GM19240 (cell line): ENCODE results near the gene ARID4B.

Experiments used
- DNase-seq: peaks from one replicate; pipeline ENCODE4 v3.0.0; 2011; ENCODE audit warnings: low spot score; ENCODE audit not compliant: insufficient read length

ARID4B gene

GRCh38 chr1:235128456-235129328 lies 199.3 kb downstream of the ARID4B start, which contains the start of gene TOMM20:
TOMM20 (minus strand) TSS chr1:235128837; CDS start chr1:235128715, 122 bp downstream.
- peak; percentile 90 for DNase-seq

GRCh38 chr1:235127732-235128455 lies 200.1 kb downstream of the ARID4B start:
- no peak for DNase-seq

- DNase-seq, result no peak
Observed at GRCh38 chr1:235127203-235127602, 200.8 kb downstream of the ARID4B start.

- no peak for DNase-seq
Observed at GRCh38 chr1:235124665-235125064, 203.3 kb downstream of the ARID4B start.

GRCh38 chr1:235124111-235124510 lies 203.9 kb downstream of the ARID4B start:
- no peak for DNase-seq

- DNase-seq, result no peak
Observed at GRCh38 chr1:235122348-235122747, 205.6 kb downstream of the ARID4B start.
